Glomerular endothelial cell (primary cell): Measurements from ENCODE around the gene ARL3. TPM values are rescaled to one million over a fixed set of nuclear protein-coding genes. Genes with fewer than 3 reads are reported as not detected.
"Not testable (repeated sequence)": the region's sequence is repeated elsewhere in the genome, so short reads cannot be mapped to it uniquely, and the experiment has no call there.

Experiments used
- DNase-seq: peaks from one replicate; pipeline ENCODE4 v3.0.0-alpha.2; 2011; ENCODE audit warnings: low read depth, low spot score; ENCODE audit errors: extremely low read depth
- total RNA-seq: library from RNA; depleted of rRNA; stranded (reverse); fragments of >200 nt; gene quantifications from 2 replicates; pipeline ENCODE4 v1.2.3, GENCODE V29; 2015

The ARL3 gene
- total RNA-seq, 1 donor from 2014 or later = 7.4 TPM

DNA sequence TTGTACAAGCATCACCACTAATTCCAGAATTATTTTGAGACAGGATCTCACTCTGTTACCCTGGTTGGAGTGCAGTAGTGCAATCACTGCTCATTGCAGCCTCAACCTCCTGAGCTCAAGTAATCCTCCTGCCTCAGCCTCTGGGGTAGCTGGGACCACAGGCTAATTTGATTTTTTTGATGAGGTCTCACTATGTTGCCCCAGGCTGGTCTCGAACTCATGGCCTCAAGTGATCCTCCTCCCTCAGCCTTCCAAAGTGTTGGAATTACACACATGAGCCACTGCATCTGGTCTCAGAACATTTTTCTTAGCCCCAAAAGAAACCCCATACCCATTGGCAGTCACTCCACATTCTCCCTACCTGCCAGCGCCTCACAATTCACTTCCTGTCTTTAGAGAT lies 26.0 kb upstream of the ARL3 start:
- DNase-seq = no peak

- no peak for DNase-seq
Measured at GRCh38 chr10:102738692-102739121, 24.5 kb upstream of the ARL3 start.

GRCh38 chr10:102735065-102735562 lies 20.9 kb upstream of the ARL3 start:
- no peak for DNase-seq

GRCh38 chr10:102732661-102733060 lies 18.5 kb upstream of the ARL3 start:
- no peak for DNase-seq

DNA sequence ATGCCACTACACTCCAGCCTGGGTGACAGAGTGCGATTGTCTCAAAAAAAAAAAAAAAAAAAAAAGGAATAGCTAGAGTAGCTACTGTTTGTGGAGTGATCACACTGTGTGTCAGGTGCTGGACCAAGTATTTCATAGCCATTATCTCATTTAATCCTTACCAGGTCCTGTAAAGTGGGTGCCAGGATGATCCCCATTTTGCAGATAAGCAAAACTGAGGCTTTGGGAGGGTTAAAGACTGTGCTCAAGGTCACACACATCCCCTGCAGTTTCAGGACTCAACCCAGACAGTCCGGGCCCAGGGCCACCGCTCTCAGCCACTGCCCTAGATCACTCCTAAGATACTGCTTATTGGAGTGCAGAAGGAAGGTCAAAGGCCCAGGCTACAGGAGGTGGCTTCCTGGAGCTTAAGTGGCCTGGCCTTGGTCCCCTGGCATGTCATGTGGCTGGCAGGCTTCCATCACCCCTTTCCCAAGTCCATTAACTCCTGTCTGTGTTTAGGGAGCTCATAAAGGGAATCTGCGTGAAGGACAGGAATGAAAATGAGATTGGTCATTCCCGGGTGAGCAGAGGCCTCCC lies 17.1 kb upstream of the ARL3 start:
- DNase-seq = no peak

GRCh38 chr10:102729029-102730026 lies 15.1 kb upstream of the ARL3 start:
- DNase-seq = no peak

DNA sequence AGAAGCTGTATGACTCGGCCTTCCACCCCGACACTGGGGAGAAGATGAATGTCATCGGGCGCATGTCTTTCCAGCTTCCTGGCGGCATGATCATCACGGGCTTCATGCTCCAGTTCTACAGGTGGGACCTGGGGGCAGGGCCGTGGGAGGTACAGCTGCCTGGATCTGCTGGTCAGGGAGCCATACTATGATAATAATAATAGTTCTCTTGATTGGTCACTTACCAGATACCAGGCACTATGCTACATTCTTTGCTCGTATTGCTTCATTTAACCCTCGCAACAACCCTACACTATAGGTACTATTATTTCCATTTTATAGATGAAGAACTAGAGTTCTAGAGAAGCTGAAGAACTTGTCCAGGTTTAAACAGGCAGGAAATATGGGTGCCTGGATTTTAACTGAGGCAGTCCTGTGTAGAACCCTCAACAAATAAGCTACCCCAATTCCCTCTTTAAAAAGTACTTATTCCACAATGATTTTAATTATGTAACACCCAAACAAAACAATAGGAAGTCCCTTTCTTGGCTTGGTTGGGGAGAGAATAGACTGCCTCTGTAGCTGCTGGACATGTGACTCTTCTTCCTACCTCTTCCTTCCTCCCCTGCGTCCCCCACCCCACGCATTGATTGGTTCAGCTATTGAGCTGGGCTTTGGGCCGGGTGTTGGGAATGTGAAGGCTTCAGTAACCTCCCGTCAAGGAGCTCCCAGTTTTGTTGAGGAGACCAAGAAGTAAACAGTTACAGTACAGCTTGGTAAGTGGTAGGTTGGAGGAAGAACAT lies 13.0 kb upstream of the ARL3 start:
- no peak for DNase-seq

GRCh38 chr10:102726274-102726673 lies 12.1 kb upstream of the ARL3 start:
- DNase-seq = no peak

- no peak for DNase-seq
Measured at GRCh38 chr10:102723989-102724388, 9.8 kb upstream of the ARL3 start.

- no peak for DNase-seq
Measured at GRCh38 chr10:102721954-102722353, 7.8 kb upstream of the ARL3 start.

GRCh38 chr10:102720775-102721301 lies 6.6 kb upstream of the ARL3 start:
- no peak for DNase-seq

DNA sequence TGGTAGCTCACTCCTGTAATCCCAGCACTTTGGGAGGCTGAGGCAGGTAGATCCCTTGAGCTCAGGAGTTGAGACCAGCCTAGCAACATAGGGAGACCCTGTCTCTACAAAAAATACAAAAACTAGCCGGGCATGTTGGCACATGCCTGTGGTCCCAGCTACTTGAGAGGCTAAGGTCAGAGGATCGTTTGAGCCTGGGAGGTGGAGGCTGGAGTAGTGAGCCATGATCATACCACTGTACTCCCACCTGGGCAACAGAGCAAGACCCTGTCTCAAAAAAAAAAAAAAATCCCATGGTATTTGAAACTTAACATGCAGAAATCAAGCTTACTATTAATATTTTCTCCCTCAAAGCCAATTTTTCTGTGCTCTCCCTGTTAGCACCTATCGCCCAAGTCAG lies 6.1 kb upstream of the ARL3 start:
- no peak for DNase-seq

DNA sequence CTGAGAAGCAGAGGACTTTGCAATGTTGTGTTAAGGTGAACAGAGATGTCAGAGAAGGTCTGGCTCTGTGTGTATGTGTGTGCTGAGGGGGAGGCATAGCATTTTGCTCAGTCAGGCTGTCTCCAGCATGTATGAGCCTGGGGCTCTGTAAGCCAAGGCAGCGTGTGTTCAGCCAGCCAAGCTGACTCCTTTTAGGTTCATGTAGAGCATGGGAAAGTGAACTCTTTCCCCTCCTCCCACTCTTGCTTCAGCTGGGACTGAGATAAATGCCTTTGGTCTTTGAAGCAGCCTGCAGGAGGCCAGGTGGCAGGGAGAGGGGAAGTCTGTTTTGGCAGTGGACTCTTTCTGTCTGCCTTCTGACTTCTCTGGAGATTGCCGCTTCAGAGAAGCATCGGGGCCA lies 4.0 kb upstream of the ARL3 start:
- DNase-seq = no peak

DNA sequence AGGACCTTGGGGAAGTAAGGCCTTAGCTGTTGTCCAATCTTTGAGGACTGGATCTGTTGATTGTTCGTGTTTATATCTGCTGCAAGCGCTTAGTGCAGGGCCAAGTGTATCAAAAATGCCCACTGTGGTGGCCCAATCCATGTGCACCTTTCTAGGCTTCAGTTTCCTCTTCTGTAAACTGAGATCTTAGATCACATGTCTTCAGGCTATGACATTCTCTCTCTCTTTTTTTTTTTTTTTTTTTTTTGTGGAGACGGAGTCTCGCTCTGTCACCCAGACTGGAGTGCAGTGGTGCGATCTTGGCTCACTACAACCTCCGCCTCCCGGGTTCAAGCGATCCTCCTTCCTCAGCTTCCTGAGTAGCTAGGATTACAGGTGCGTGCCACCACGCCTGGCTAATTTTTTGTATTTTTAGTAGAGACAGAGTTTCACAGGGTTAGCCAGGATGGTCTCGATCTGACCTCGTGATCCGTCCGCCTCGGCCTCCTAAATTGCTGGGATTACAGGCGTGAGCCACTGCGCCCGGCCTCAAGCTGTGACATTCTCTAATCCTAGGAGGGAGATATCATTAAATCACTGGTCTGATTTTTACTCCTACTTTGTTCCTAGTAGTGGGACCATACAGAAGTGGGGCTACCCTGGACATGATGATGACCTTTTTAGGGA lies 2.8 kb upstream of the ARL3 start:
- not testable (repeated sequence) for DNase-seq

DNA sequence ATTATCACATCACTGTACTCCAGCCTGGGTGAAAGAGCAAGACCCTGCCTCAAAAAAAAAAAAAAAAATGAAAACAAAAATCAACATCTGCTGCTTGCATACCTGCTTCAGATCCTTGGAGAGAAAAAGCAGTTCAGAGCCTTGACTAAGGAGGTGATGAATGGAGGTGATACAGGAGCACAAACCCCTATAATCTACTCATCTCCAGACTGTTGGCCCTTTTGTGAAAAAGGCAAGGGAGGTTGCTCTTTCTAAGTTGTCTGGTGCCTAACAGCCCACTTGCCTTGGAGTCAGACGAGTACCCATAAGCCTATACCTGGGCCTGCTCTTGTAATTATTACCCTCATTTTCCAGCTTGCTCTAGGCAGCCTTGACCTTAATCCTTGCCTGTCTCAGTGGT lies 1.7 kb upstream of the ARL3 start:
- DNase-seq = no peak

DNA sequence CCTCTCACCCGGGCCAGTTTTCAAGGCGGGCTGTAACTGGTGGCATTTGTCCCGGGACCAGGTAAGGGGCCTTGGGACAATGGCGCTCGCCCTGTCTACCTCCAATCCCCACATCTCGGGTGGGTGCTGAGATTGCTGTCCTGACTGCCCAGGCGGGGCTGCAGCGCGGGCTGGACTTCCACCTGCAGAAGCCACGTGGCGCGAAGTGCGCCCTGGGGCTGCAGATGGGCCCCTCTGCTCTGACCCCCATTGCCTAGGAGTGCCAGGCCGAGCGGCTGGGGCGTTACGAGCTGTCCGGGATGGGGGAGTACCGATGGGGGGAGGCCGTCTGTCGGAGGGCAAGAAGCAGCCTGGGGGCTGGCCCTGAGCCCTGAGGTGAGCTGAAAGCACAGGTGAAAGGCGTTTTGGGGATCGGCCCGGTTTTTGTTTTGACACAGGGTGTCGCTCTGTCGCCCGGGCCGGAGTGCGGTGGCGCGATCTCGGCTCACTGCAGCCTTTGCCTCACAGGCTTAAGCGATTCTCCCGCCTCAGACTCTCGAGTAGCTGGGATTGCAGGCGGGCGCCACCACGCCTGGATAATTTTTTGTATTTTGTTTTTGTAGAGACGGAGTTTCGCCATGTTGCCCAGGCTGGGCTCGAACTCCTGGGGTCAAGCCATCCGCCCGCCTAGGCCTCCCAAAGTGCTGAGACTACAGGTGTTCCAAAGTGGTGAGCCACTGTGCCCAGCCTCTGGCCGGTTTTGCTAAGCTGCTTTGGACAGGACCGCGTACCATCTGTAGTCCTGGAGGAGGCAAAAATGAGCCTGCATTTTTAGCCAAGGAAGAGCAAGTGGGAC lies 641 bp upstream of the ARL3 start, which contains the start of gene SFXN2:
TSS of gene SFXN2 (plus strand) at position 16 of the 835 bp plus-strand sequence. CDS start 12,001 bp downstream, outside the sequence.
- no peak for DNase-seq

- DNase-seq = no peak
Measured at GRCh38 chr10:102713539-102713813, 721 bp downstream of the ARL3 start.

DNA sequence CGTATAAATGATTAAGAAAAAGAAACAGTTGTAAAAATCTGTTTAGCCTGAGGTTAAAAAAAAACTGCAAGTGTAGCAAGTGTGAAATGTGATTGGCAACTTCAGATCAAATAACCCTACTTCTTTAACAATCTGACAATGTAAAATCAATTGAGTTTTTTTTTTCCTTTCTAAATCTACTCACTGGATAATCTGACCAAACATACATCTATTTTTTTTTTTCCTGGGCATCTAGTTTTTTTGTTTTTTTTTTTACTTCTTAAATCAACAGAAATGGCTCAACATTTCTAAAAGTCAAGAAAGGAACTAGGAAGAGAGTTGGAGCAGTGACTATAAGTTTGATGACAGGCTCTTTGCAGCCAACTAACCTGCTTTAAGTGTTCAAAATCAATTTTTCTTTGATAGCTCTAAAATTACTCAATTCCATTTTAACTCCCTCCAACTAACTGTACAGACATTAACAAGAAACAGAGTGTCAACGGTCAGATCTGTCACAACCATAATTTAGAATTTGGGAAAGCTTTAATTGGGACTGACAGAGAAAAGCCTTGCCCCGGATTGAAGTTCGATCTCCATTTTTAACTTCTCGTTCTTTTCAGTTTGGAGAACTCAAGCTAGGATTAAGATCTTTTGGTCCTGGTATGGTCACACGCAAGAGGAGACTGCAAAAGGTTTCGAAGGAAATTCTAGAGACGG lies 1.2 kb downstream of the ARL3 start:
- DNase-seq = no peak

DNA sequence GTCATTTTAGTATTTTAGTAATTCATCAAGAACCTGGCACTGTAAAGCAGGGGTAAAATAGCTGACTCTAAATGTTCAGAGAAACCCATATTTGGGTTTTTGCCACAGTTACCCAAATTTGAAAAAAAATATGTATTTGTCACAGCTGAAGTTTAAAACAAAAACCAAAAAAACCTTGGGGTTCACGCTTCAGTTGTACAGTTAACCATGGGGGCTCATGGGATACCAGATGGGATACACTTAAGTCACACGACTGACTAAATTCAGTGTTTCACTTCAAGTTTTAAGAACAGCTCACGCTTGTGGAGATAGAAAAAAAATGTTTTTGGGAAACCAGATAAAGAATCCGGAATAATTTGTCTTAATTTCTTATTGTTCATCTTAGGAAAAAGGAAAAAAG lies 2.1 kb downstream of the ARL3 start:
- DNase-seq = no peak
